ENCODE data around the gene MRPL50.

MRPL50 gene

DNA sequence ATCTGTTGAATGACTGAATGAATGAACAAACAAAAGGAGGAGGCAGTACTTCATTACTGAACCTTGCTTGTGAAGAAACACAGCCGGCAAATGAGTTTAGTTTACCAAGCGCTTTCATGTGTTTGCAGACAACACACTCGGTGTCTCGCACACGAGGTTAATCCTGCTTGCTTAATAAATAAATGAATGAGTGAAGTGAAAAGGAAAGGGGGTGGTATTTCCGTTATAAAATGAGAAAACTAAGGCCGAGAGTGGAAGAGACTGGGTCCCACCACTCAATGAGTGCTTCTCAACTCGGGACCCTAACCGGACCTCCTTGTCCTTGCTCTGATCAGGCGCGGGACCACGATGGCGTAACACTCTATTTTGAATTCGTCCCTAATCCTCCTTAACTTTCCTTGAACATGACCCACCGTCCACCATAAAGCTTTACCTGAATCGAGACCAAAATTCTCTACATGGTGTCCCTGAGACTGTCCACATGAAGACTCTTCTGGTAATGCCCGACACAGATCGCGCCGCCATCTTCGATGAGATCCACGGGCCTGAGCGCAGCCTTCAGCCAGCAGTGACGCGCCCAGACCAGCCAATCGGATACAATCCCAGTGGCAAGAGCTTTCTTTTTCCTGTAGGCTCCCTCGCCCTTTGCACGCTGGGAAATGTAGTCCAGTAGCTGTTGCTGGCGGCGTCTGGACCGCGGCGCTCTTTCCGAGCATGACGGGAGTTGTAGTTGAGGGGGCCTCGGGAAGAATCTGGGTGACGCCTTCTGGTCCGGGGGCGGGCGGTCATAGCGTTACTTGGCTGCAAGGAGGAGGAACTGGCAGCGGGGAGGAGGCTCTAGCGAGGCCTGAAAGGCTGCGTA, at the start of gene MRPL50, which contains the start of gene ZNF189:
Gene MRPL50 (minus strand): TSS at position 551 of the 862 bp plus-strand sequence. CDS start 26 bp downstream, at position 525.
Gene ZNF189 (plus strand): TSS at position 784 of the 862 bp plus-strand sequence. CDS start 306 bp downstream, outside the sequence.
- DNase-seq (ENCODE audit: low read depth in 1 of 2, low spot score in 1 of 2) = peak; percentile 86 to 95

DNA sequence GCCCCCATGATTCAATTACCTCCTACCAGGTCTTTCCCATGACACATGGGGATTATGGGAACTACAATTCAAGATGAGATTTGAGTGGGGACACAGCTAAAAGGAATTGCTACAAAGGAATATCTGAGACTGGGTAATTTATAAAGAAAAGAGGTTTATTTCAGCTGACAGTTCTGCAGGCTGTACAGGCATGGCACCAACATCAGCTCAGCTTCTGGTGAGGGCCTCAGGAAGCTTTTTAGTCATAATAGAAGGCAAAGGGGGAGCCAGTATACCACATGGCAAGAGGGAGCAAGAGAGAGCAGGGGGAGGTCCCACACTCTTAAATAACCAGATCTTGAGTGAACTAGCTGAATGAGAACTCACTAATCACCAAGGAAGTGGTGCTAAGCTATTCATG, 48.3 kb upstream of the MRPL50 start:
- no peak for DNase-seq (ENCODE audit: low read depth in 1 of 2, low spot score in 1 of 2)

DNA sequence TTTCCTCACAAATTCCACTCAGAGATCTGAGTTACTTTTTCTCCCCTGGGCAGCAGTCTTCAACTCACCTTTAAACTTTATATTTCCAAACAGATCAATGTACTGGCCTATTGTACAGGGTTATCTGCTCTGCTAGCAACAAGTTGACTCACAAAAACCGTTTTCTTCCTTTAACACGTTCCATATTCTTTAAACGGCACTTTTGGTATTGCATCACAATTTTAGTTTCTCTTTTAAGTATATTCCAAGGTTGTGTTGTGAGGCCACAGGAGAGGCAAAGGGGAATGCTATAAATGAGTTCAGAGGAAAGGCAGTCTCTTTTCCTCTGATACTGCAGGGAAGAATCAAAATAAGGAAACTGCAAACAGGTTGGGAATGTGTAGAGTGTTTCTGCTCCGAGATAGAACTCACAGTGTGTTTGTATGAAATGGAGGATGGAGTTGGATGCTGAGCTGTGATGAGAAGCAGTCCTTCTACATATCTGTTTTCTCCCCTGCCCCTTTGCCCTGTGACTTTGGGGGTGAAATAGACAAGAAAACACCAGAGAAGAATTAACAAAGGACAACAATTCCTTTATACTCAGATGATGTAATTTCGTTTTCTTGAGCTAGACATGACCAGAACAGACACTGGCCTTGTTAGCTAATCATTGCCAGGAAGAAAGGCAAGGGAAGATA, 47.1 kb upstream of the MRPL50 start:
- DNase-seq (ENCODE audit: low read depth in 1 of 2, low spot score in 1 of 2) = no peak

DNA sequence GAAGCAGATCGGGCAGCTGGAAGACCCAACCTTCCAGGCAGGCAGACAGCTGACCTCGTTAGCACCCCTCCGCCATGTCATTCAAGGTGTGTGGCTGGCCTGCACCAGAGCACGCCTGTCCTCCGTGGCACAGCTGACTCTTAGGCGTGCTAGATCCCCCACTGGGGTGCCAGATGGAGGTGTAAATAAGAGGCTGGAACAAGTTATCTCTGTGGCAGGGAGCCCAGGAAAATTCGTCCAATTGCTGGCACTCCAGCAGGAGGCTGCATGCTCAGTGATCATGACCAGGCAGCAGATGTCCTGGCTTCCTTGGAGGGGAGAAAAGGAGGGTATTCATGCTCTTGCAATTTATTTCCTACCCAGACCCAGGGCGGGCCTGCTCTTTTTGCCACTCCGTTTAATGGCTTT, 45.0 kb upstream of the MRPL50 start:
- DNase-seq (ENCODE audit: low read depth in 1 of 2, low spot score in 1 of 2) = no peak

DNA sequence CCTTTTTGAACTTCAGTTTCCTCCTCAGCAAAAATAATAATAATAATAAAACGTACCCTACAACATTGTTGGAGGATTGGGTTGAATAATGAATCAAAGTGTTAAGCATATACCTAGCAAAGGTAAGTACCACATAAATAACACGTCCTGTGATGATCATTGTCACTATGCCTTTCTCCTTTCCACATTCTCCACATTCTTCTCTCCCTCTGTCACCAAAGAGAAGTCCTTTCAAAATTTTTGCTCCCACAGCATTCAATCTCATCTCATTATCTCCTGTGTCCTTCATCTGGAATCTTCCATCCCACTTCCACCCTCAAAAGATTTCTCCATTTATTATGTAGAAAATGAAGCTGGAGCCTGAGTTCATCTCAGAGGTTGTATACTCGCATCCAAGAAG, 44.3 kb upstream of the MRPL50 start:
- DNase-seq (ENCODE audit: low read depth in 1 of 2, low spot score in 1 of 2) = no peak

DNA sequence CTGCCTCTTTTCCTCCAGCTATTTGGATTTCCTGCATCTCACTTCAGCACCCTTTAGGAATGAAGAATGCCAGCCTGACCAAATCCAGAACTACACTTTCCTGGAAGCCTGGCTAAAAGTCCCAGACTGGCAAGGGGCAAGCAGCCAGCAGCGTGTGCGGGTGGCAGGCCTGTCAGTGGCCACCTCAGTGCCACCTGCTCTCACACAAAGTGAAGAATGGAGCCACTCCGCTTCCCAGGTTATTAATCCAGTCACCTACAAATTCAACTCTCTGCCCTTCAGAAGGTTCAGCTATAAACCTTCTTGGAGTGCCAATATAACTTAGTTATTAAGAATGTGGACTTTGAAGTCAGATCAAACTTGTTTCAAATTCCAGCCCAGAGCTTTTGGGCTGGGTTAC, 43.9 kb upstream of the MRPL50 start:
- no peak for DNase-seq (ENCODE audit: low read depth in 1 of 2, low spot score in 1 of 2)

DNA sequence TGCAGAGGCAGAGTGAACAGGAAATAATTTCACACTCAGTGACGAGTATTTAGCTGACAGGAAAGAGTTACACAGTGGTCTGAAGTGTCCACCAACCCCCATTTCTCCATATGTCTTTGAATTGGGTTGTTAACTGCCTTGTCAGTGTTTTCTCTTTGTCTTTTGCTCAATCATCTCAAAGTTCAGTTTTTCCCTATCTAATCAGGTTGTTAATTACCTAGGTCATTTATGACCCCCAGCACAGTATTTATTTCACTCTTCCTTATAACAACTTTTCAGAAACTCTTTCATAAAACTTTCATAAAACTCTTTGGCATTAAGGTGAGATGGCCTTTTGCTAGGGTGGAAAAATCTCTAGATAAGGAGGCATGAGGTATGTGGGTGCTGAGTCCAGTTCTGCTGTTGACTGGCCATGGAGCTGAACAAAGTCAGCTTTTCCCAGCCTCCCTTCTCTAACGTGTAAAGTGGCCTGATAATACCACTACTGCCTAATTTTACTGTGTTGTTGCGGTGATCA, 42.4 kb upstream of the MRPL50 start:
- DNase-seq (ENCODE audit: low read depth in 1 of 2, low spot score in 1 of 2) = no peak

DNA sequence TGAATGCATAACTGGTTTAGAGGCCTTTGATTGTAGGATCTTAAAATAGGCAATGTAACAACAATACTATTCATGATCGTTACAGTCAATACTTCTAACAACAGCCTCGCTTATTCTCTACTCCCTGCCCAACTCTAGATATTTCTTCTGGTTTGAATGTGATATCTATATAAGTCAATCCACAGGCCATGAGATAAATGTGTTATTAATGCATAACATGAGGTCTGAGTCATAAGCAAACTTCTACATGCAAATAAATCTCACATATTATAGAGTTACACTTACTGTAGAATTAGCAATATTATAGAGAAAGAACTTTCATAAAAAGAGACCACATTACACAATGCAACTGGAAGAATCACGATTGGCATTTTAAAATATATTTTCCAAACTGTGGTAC, 40.1 kb upstream of the MRPL50 start:
- no peak for DNase-seq (ENCODE audit: low read depth in 1 of 2, low spot score in 1 of 2)

DNA sequence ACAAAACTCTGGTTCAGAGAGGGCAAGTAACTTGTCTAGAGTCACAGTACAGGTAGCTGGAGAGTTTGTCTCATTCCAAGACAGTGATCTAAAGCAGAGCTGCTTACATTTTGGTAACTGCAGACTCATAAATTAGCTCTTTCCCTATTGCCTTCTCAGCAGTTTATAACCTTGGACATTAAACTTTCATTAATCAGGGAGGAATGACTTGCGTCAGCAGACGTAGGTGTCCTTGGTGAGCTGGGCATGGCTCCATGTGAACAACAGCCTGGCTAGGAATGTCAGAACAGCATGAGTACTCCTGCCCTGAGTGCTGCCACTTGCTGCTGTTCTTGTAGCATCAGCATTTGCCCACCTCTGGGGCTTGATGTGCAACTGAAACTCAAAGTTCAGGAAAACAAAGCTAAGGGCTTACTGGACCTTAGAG, 39.4 kb upstream of the MRPL50 start:
- no peak for DNase-seq (ENCODE audit: low read depth in 1 of 2, low spot score in 1 of 2)

DNA sequence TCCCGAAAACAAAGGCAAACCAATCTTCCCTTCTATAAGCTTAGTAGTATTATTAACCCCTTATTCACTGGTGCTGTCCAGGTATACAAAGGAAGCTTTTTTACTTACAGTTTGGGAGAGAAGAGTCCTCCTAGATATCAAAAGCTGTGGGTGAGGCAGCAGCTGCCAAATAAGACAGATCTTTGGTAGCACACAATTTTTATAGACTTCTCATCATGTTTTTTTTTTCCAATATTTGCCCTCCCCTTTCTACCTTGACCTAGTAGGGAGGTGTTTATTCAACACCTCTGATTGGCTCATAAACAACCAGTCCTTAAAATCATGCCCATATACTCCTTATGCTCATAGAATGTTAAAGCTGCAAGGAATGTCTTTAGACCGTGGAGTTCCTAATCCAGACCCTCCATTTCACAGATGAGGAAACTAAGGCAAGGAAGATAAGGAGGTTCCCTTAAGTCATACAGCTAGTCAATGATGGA, 37.2 kb upstream of the MRPL50 start, which contains the start of gene ALDOB:
Gene ALDOB (minus strand): TSS at position 174 of the 479 bp plus-strand sequence. CDS start 4,887 bp downstream, outside the sequence.
- no peak for DNase-seq (ENCODE audit: low read depth in 1 of 2, low spot score in 1 of 2)

DNA sequence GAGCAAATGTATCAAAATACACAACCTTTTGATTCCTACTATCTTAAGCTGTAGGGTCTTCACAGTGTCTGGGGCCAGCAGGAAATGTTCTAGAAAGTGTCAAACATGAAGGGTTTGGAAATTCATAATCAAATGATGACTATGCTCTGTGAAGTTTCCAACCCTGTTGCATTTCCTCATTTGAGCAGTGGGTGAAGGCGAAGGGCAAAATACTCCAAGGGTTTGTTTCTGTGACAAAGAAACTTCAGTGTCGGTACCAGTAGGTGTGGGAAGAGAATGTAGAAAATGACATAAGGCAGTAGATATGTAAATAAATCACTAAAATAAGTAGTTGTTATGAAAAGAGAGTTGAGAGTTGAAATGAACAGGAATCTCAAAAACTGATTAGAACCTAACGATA, 36.6 kb upstream of the MRPL50 start:
- DNase-seq (ENCODE audit: low read depth in 1 of 2, low spot score in 1 of 2) = no peak

DNA sequence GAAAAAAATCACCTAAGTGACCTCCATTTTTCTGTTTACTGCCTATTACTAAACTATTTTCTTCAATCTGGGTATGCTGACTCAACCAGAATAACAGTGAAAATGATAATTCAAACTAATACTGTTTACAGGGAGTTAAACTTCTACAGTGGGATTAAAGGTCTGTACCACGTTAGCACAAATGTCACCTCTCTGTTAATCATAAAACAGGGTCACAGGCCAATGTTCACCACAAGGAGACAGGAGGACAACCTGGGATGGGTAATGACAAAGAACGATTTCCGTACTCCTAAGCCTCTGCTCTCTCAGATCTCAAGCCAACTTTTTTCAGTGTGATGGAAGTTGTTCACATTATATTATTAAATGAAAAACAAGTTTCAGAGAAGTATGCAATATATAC, 34.8 kb upstream of the MRPL50 start:
- DNase-seq (ENCODE audit: low read depth in 1 of 2, low spot score in 1 of 2) = no peak

DNA sequence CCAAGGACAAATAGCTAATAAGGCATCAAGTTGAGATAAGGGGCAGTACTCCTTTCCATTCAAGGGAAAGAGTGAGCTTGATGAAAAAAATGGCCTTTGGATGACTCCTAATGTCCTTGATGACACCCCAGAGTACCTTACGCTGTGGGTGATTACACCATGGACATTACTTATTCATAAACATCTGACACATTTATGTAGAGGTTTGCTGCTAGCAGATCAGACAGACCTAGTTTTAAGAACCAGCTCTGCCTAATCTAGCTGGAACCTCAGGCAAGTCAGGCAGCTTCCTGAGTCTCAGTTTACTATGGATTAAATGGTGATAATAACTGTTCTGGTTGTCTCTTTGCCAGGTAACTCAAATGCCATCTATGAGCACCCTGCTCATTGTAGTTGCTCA, 34.3 kb upstream of the MRPL50 start:
- DNase-seq (ENCODE audit: low read depth in 1 of 2, low spot score in 1 of 2) = no peak

DNA sequence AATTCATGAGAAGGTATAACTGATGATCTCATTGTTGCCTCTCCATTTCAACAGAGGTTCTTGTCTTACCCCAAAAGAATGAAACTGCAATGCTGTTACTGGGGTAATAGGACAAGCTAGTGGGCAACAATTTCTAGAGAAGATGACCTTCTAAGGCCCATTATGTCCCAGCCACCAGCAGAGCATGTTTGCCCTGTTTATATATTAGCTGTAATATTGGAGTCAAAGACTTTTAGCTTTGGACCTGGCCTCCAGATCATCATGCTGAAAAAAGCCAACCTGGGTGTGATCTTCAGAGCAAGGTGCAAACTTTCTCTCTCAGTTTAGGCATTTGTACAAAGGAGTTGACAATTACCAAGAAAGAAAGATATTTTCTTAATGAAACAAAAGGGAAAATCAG, 33.8 kb upstream of the MRPL50 start:
- no peak for DNase-seq (ENCODE audit: low read depth in 1 of 2, low spot score in 1 of 2)

DNA sequence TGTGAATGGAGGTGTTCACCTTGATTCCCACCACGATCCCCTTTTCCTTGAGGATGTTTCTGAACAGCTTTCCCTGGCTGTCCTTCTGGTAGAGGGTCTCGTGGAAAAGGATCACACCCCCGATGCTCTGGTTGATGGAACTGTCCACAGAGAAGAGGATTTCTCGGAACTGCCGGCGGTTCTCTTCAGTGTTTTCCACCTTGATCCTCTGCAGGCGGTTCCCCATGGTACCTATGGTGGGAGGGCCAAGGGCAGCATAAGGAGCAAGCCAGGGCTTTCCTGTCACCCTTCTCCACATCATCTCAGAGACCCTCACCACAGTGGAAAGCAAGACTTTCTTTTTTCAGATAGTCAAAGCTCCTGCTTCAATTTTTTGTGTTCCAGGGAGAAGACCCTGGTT, 31.3 kb upstream of the MRPL50 start:
- DNase-seq (ENCODE audit: low read depth in 1 of 2, low spot score in 1 of 2) = no peak

DNA sequence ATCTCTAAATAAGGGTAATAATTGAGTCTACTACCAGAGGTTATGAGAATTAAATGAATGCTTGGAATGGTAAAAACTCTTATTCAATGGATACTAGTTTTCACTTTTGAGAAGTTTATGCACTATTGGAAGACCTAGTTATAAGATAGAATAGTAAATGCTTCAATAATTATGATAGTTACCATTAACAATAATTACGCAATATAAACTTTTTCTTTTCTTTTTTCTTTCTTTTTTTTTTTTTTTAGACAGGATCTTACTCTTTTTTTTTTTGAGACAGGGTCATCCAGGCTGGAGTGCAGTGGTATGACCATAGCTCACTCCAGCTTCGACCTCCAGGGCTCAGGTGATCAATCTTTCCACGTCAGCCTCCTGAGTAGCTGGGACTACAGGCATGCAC, 30.5 kb upstream of the MRPL50 start:
- no peak for DNase-seq (ENCODE audit: low read depth in 1 of 2, low spot score in 1 of 2)

DNA sequence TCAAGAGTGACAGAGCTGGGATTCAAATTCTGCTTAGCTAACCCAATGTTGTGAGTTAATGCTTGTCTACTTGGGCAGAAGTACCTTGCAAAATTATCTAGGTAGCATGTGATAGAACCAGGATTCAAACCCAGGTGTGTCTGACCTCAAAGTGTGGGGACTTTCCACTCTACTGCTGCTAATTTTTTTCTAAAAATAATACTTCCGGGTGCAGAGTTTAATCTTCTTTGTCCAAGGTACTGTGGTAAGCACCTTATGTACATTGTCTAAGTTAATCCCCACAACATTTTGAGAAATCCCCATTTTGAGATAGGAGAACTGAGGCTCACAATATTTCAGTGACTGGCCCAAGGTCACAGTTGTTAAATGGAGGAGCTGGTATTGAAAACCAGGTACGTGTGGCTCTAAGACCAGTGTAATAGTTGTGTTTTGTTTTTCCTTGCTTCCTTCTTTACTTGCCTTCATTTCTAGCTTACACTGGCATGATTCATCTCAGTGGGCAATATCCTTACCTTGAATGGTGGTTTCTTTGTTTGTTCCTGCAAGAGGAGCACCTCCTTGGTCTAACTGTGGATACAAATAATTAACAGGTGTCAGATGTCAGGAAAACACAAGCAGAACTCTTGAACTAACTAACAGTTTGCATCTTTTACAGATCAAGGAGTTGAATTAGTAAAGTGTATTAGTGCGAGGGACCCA, 29.7 kb upstream of the MRPL50 start:
- DNase-seq (ENCODE audit: low read depth in 1 of 2, low spot score in 1 of 2) = no peak

DNA sequence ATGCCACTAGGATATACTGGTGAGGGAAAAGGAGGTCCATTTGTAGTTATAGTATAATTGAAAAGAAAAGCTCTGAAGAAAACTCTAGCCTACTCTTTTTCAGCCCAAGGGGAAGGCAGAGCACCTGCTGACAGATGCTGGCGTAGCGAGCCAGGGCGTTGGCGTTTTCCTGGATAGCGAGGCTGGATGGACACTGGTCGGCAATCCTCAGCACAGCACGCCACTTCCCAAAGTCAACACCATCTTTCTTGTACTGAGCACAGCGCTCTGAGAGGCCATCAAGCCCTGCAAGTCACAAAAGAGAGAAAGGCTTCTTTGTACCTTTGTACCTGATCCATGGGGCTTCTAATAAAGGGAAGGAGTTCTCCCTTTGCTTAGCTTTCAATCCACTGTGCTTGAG, 28.9 kb upstream of the MRPL50 start:
- no peak for DNase-seq (ENCODE audit: low read depth in 1 of 2, low spot score in 1 of 2)

DNA sequence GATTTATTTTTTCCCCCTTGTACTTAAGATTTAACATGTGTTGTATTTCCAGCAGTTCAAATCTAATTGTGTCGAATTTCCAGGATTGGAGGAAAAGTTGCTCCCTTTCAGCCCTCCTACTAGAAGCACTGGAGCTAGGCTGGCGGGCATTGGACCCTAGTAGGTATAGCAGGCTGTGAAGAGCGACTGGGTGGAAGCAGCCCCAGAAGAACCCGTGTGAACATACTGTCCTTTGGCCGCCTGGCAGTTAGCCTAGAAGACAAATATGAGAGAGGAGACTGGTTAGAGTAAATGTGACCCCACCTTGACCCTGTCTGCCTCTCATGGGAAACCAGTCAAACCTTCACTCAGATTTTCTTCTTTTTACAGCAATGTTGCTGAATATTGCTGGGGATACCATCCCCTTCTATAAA, 23.2 kb upstream of the MRPL50 start:
- DNase-seq (ENCODE audit: low read depth in 1 of 2, low spot score in 1 of 2) = no peak

DNA sequence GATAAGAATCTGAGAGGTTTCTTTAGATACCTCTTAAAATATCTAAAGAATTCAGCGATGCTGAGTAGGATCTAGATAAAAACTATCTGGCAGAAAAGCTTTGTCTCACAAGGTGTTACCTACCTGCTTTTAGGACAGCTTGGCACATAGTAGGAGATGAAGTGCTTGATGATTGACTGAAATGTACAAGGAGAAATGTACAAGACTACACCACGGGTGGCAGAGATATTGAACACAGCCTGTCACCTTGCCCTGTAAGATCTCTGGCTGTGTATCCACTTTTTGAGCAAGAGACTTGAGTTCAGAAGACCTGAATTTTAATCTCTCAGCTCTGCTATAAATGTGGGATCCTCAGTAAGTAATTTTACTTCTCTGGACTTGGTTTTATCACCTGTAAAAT, 21.4 kb upstream of the MRPL50 start:
- DNase-seq (ENCODE audit: low read depth in 1 of 2, low spot score in 1 of 2) = no peak

Measured in activated CD4-positive, alpha-beta T cell treated with anti-CD3 and anti-CD28 coated beads, Interleukin-2, amount 50 U/mL, for 24 hours (primary cell).